Mucosa of descending colon (tissue), 3 donors: ENCODE measurements around the gene TRIM26. TPM values are rescaled to one million over a fixed set of nuclear protein-coding genes. Genes with fewer than 3 reads are reported as not detected.

ENCODE experiments used
- ATAC-seq: fragments of 200-7000 bp; cut with Tn5 transposase; one replicate; pipeline ENCODE4 v1.9.1; 2020; ENCODE audit warnings: mild to moderate bottlenecking, moderate library complexity
- DNase-seq, 3 donors: peaks; one replicate each; pipeline ENCODE4 v3.0.0-alpha.2; 2020
- H3K36me3 ChIP-seq: fragments of 200-600 bp; one replicate; pipeline ENCODE4 v1.8.0; 2021; ENCODE audit warnings: low read depth, mild to moderate bottlenecking
- H3K4me1 ChIP-seq: fragments of 200-600 bp; one replicate; pipeline ENCODE4 v1.8.0; 2021; ENCODE audit warnings: low read depth, mild to moderate bottlenecking
- H3K4me3 ChIP-seq: fragments of 200-600 bp; one replicate; pipeline ENCODE4 v1.8.0; 2021; ENCODE audit warnings: mild to moderate bottlenecking
- H3K9me3 ChIP-seq: fragments of 200-600 bp; one replicate; pipeline ENCODE4 v1.8.0; 2021; ENCODE audit warnings: mild to moderate bottlenecking
- intact Hi-C, 2 donors: fragments of 100-400 bp; cut with DNase I in 1 of 2; cut with micrococcal nuclease in 1 of 2; formaldehyde crosslinking; loops; one replicate each; pipeline versions ENCODE4 v1.11.0 to v1.11.1; 2022; cut with DNase I, micrococcal nuclease
- total RNA-seq, 3 donors: library from RNA; stranded (reverse); fragmentation: NEBNext Ultra II Directional in 2 of 3; extraction: Animal tissue kit (Norgen Biotek cat#: 25700) in 2 of 3; gene quantifications; one replicate each; pipeline versions ENCODE4 v1.2.1 to v1.2.4, GENCODE V29; 2021 to 2023
- TF ChIP-seq, protein P1 (sequence below): fragments of 200-600 bp; IDR thresholded peaks from one replicate; pipeline ENCODE4 v1.8.0; 2022; ENCODE audit warnings: antibody characterized with exemption, mild to moderate bottlenecking
- donor health status: DM: no; HTN: no; CAD: no; lungs with moderate emphysema.
- donor health status: DM: no; HTN: no; CAD: no.
- donor health status: DM: no; HTN: yes; CAD: no.

Gene TRIM26
- total RNA-seq, 3 donors from 2014 or later = 52.6 to 58.1 (median 53.0) TPM

DNA sequence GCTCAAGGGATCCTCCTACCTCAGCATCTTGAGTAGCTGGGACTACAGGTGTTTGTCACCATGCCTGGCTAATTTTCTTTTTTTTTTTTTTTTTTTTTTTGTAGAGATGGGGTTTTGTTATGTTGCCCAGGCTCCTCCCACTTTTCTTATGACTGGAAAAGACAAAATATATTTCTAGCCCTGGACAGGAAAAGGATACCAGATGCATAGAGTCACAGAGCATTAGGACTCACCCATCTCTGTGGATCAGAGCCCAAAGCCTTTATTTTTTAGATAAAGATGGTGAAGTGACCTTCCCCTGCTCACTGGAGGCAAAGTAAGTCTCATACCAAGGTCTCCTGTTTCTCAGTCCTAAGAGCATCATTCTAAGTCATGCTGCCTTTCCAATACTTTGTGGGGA is 55.6 kb downstream of the TRIM26 start:
- ATAC-seq = no peak
- TF ChIP-seq, protein P1, sequence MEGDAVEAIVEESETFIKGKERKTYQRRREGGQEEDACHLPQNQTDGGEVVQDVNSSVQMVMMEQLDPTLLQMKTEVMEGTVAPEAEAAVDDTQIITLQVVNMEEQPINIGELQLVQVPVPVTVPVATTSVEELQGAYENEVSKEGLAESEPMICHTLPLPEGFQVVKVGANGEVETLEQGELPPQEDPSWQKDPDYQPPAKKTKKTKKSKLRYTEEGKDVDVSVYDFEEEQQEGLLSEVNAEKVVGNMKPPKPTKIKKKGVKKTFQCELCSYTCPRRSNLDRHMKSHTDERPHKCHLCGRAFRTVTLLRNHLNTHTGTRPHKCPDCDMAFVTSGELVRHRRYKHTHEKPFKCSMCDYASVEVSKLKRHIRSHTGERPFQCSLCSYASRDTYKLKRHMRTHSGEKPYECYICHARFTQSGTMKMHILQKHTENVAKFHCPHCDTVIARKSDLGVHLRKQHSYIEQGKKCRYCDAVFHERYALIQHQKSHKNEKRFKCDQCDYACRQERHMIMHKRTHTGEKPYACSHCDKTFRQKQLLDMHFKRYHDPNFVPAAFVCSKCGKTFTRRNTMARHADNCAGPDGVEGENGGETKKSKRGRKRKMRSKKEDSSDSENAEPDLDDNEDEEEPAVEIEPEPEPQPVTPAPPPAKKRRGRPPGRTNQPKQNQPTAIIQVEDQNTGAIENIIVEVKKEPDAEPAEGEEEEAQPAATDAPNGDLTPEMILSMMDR = no peak
- intact Hi-C loops = no loop called here

DNA sequence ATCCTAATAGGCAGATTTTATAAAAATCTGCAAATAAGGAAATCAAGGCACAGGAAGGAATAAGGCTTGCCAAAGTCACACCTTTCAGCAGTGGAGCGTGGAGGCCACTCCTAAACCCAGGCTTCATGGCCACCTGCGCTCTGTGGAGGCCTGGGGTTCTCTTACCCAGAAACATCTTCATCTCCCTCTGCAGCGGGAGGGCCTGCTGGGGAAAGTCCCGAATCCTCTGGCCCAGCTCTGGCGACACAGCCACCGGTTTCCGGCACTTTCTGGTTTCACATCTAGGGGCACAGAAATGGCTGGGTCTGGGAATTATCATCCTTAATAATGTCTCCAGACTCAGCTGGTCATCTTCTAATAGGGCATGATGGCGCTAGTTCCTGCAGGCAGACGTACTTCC is 56.4 kb downstream of the TRIM26 start:
- H3K4me1 ChIP-seq = peaks cover 13% of the 10 kb centered on the region
- no peak for ATAC-seq
- H3K9me3 ChIP-seq = no peaks in the 10 kb centered on the region
- H3K4me3 ChIP-seq = no peak overlapping the region
- H3K36me3 ChIP-seq = no peaks in the 10 kb centered on the region
- no peak for DNase-seq
- TF ChIP-seq, protein P1 = no peak
- intact Hi-C loops = no loop called here

More for the DNA sequence above, 55.6 kb downstream of the TRIM26 start:
- DNase-seq = no peak
- H3K4me3 ChIP-seq = no peak overlapping the region
- H3K36me3 ChIP-seq = no peaks in the 10 kb centered on the region
- peaks cover 18% of the 10 kb centered on the region for H3K4me1 ChIP-seq
- H3K9me3 ChIP-seq = no peaks in the 10 kb centered on the region

DNA sequence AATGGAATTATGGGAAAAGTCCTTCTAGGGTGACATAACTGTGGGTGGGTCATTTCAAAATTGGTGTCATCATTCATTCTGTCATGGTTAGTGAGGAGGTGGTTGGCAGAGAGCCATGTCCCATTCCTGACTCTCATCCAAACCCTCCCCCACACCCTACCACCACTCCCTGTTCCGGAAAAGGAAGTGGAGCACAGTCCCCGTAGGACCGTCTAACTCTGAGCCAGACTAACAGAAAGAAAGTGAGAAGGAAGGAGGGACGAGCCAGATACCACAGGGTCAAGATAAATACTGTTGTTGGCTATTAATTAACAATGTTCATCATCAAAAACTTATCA is 57.0 kb downstream of the TRIM26 start:
- intact Hi-C loops = no loop called here
- peak; percentile 61 to 90 (median 65) for DNase-seq

DNA sequence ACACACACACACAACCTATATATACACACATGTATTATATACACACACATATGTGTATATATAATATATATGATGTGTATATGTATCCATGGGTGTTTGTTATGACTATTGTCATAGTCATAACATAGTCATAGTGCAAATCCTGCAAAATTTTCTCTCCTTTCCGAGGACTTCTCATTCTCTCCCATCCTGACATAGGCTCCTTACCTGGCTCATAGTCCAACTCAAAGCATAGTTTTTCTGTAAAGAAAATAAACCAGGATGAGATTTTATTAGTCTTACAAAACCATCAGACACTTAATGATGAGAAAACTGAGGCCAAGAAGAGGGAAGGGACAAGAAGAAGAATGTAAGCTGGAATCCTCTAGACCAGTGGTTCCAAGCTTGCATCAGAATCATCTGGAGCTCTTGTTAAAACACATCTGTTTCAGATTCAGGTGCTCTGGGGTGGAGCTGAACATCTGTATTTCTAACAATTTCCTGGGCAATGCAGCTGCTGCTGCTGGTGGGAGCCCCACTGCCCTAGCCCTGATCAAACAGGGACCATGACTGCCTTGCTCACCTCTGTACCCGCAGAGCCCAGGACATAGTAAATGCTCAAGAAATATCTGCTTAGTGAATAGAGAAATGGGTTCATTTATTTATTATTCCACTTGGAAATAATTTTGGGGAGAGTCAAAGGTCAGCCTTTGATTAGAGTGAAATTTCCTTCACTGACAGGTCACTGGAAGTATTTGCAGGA is 57.5 kb downstream of the TRIM26 start:
- Histone ChIP-seq H3K4me3 (no peak overlapping the region), H3K4me1 (peaks cover 13% of the 10 kb centered on the region), H3K36me3 (no peaks in the 10 kb centered on the region), H3K9me3 (no peaks in the 10 kb centered on the region)
- TF ChIP-seq, protein P1 = no peak
- intact Hi-C loops = no loop called here
- DNase-seq = no peak
- no peak for ATAC-seq

More for the DNA sequence above, 57.0 kb downstream of the TRIM26 start:
- Histone ChIP-seq H3K4me1 (peaks cover 13% of the 10 kb centered on the region), H3K9me3 (no peaks in the 10 kb centered on the region), H3K36me3 (no peaks in the 10 kb centered on the region), H3K4me3 (no peak overlapping the region)
- ATAC-seq = peak; percentile 86
- TF ChIP-seq, protein P1 = no peak

DNA sequence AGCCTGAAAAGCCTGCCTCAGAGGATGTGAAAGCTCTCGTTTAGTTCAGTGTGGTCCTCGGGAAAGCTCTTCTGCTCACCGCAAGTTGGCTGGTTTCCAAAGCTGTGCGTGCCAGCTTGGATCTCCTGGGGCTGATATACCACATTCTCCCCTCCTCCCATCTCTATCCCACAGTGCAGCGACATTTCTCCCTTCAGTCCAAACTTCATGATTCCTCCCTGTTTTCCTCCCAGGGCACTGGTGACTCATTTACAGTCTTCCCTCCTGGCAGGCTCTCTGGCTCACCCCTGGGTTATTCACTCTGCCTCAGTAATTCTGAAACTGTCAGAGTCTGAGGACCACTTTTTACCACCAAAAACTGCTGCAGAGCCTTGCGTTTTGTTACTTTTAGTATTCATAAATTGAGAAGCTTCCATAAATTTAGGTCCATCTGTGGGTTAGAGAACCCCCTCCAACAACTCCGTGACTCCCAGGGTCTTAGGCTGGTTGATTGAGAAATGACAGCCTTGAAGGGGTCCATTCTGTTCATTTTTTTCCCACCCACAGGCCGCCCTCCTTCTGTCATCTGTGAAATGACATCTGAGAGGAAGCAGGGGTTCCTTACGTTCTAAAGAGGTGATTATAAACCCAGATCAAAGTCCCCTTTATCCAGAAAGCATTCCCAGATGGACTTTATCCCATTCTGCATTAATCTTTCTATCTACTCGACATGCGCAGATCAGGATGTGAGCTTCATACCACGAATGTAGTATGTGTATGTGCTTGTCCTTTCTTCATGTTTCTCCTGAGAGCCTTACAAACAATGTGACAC is 58.3 kb downstream of the TRIM26 start:
- DNase-seq (peak in 2 of 3 donors; percentile 65 to 73), ATAC-seq (peak; percentile 85)
- Histone ChIP-seq H3K4me3 (no peak overlapping the region), H3K36me3 (no peaks in the 10 kb centered on the region), H3K4me1 (peaks cover 13% of the 10 kb centered on the region), H3K9me3 (no peaks in the 10 kb centered on the region)
- intact Hi-C loops = no loop called here
- TF ChIP-seq, protein P1 = no peak
